HepG2 (cell line): ENCODE measurements around the gene MAPK14. TPM values are rescaled to one million over a fixed set of nuclear protein-coding genes. Genes with fewer than 3 reads are reported as not detected.

ENCODE experiments used
- ATAC-seq: fragments of 200-7000 bp; cut with Tn5 transposase; 3 replicates; pipeline ENCODE4 v1.9.1; 2020; ENCODE audit warnings: mild to moderate bottlenecking, moderate library complexity
- BruUV-seq: library from RNA; stranded (reverse); fragments of 400-500 nt; replicated peaks from 2 replicates; lab custom pipeline; 2021; lab: Mats Ljungman, UMichigan
- CTCF ChIA-PET: fragments of 300-600 bp; formaldehyde crosslinking; extraction: SDS; loops from one replicate; lab custom pipeline; 2021; ENCODE audit warnings: low total read pairs, inconsistent platforms, low intra/inter-chr PET ratio; lab: Yijun Ruan, JAX
- POLR2A ChIA-PET: fragments of 350-600 bp; sonication (Branson Sonifier 250); formaldehyde crosslinking; loops from one replicate; lab custom pipeline; 2020; ENCODE audit warnings: antibody characterized with exemption, inconsistent platforms; lab: Yijun Ruan, JAX
- DNase-seq: peaks from one replicate; pipeline ENCODE4 v3.0.0-alpha.2; 2015; ENCODE audit warnings: low spot score
- FAIRE-seq: peaks from 3 replicates; lab custom pipeline; 2011; peaks lifted over from hg19 to GRCh38; lab: Jason Lieb, UNC
- H2AFZ ChIP-seq: one replicate; pipeline ENCODE4 v1.6.1; 2011; ENCODE audit warnings: low read length, inconsistent platforms
- H3K27ac ChIP-seq: fragments of 300-600 bp; 3 replicates; pipeline ENCODE4 v1.8.0; 2011; ENCODE audit warnings: mixed run types, mild to moderate bottlenecking, mixed read lengths, low read length, inconsistent platforms; ENCODE audit not compliant: insufficient read depth; ENCODE audit errors: extremely low read length
- H3K27me3 ChIP-seq, 2 experiments: fragments of 200-600 bp in 1 of 2; 2 replicates in 1 of 2; 3 replicates in 1 of 2; pipeline versions ENCODE4 v1.6.0 to v1.8.0; 2011; ENCODE audit warnings: low read length in 2 of 2, mild to moderate bottlenecking in 2 of 2, moderate library complexity in 2 of 2, inconsistent platforms in 1 of 2; ENCODE audit not compliant: insufficient read depth in 2 of 2, control insufficient read depth in 1 of 2
- H3K36me3 ChIP-seq, 2 experiments: fragments of 200-600 bp in 1 of 2; replicated peaks in 1 of 2; 2 replicates in 1 of 2; 3 replicates in 1 of 2; pipeline versions ENCODE4 v1.5.1 to v1.8.0; 2011; ENCODE audit warnings: low read length in 2 of 2, inconsistent platforms in 1 of 2; ENCODE audit not compliant: insufficient read depth in 2 of 2, control insufficient read depth in 1 of 2
- H3K4me1 ChIP-seq: 2 replicates; pipeline ENCODE4 v1.5.1; 2012; ENCODE audit warnings: low read length, inconsistent platforms; ENCODE audit not compliant: insufficient read depth
- H3K4me2 ChIP-seq: 2 replicates; pipeline ENCODE4 v1.6.0; 2011; ENCODE audit warnings: low read depth, low read length, inconsistent platforms
- H3K4me3 ChIP-seq, 3 experiments: fragments of 200-600 bp in 1 of 3; sonication (generic), shearing (Covaris generic) in 1 of 3; replicated peaks in 1 of 3; 2 replicates each; pipeline ENCODE4 v1.5.1; 2011 to 2016; ENCODE audit warnings: low read length in 3 of 3, inconsistent platforms in 2 of 3, low read depth in 2 of 3, mild to moderate bottlenecking in 2 of 3, control low read depth in 1 of 3, mixed read lengths in 1 of 3; ENCODE audit not compliant: insufficient read depth in 1 of 3
- H3K79me2 ChIP-seq: one replicate; pipeline ENCODE4 v1.6.1; 2011; ENCODE audit warnings: low read length, inconsistent platforms; ENCODE audit not compliant: insufficient read depth
- H3K9ac ChIP-seq: 2 replicates; pipeline ENCODE4 v1.6.0; 2011; ENCODE audit warnings: mild to moderate bottlenecking, low read depth, low read length, inconsistent platforms; ENCODE audit not compliant: insufficient read depth
- H3K9me3 ChIP-seq: 2 replicates; pipeline ENCODE4 v1.5.1; 2012; ENCODE audit warnings: mild to moderate bottlenecking, low read length
- H4K20me1 ChIP-seq: 2 replicates; pipeline ENCODE4 v1.6.0; 2011; ENCODE audit warnings: inconsistent platforms, mild to moderate bottlenecking, low read length, moderate library complexity; ENCODE audit not compliant: insufficient read depth
- RBM22 ChIP-seq: fragments of 200-400 bp; formaldehyde crosslinking; optimal IDR thresholded peaks from 2 replicates; pipeline ENCODE3; 2017; ENCODE audit warnings: mild to moderate bottlenecking, low read length, moderate library complexity
- TRAFD1 ChIP-seq: sonication (generic); formaldehyde crosslinking; IDR thresholded peaks from 2 replicates; pipeline ENCODE4 v1.5.1; 2020; ENCODE audit warnings: missing genetic modification reagents, mild to moderate bottlenecking, borderline replicate concordance
- ZBTB33 ChIP-seq: sonication (generic); formaldehyde crosslinking; IDR thresholded peaks from 2 replicates; pipeline ENCODE4 v1.4.0; 2020; ENCODE audit warnings: missing genetic modification reagents
- ZNF280B ChIP-seq: sonication (generic); formaldehyde crosslinking; IDR thresholded peaks from 2 replicates; pipeline ENCODE4 v1.5.0; 2020; ENCODE audit warnings: missing genetic modification reagents, mild to moderate bottlenecking, borderline replicate concordance
- ZNF609 ChIP-seq: sonication (generic); formaldehyde crosslinking; IDR thresholded peaks from 2 replicates; pipeline ENCODE4 v1.4.0; 2020; ENCODE audit warnings: mild to moderate bottlenecking, missing genetic modification reagents, borderline replicate concordance
- ZNF746 ChIP-seq: sonication (generic); formaldehyde crosslinking; IDR thresholded peaks from 2 replicates; pipeline ENCODE4 v1.8.0; 2022; ENCODE audit warnings: mild to moderate bottlenecking, missing genetic modification reagents
- ZNF891 ChIP-seq: sonication (generic); formaldehyde crosslinking; IDR thresholded peaks from 2 replicates; pipeline ENCODE4 v1.5.0; 2020; ENCODE audit warnings: mild to moderate bottlenecking, missing genetic modification reagents
- WGBS: methylation state at CpG from one replicate; pipeline ENCODE4 v1.1.6; 2017; ENCODE audit warnings: low lambda C conversion rate; 5-methylcytosine and 5-hydroxymethylcytosine counted together
- in situ Hi-C: cut with HindIII; loops from 2 replicates; pipeline ENCODE4 v1.10.0; 2017; ENCODE audit warnings: low pct_unique_long_range_greater_than_20kb; ENCODE audit not compliant: extremely low pct_ligation_motif_present
- intact Hi-C: fragments of 100-400 bp; cut with micrococcal nuclease; formaldehyde crosslinking; loops from one replicate; pipeline ENCODE4 v1.10.0; 2022; ENCODE audit not compliant: unreplicated experiment
- polyA plus RNA-seq, 8 experiments: library from polyadenylated mRNA; depleted of rRNA in 3 of 8; stranded (reverse) in 7 of 8; unstranded in 1 of 8; fragments of >200 nt; fragmentation: Illumina TruSeq in 4 of 8; extraction: Trizol in 4 of 8; gene quantifications; 2 replicates each; pipeline versions ENCODE4 v1.2.1 to v1.2.3, GENCODE V29; 2011 to 2016; ENCODE audit warnings: low read depth in 4 of 8, missing spikeins in 1 of 8, mixed read lengths in 1 of 8; ENCODE audit not compliant: insufficient read depth in 1 of 8
- total RNA-seq, 5 experiments: library from RNA; depleted of rRNA; stranded (reverse); fragments of >200 nt; fragmentation: Illumina TruSeq; extraction: Trizol; gene quantifications; 2 replicates each; pipeline ENCODE4 v1.2.3, GENCODE V29; 2016; ENCODE audit warnings: low read depth in 1 of 5

The MAPK14 gene
- total and polyA plus RNA-seq, 2 of the 13 experiments (the other 11 are each of a cell fraction or from before 2014, with no cell fraction given): 66.3 to 67.3 TPM

- Histone ChIP-seq H3K9ac (no peak overlapping the region), H3K27me3 (no peaks in the 10 kb centered on the region), H3K79me2 (peaks cover 88% of the 10 kb centered on the region), H3K27ac (no peak overlapping the region), H4K20me1 (peaks cover 16% of the 10 kb centered on the region), H3K4me1 (0 out of 2 replicates have a peak, but pooled peaks cover 6% of the 10 kb centered on the region), H3K36me3 (peaks cover 0 to 47% of the 10 kb centered on the region in 2 experiments; a peak in 3 of 5 replicates), H3K4me2 (no peak overlapping the region), H3K9me3 (no peaks in the 10 kb centered on the region), H2AFZ (no peak overlapping the region), H3K4me3 (no peak overlapping the region)
- BruUV-seq: no TSS peak
- intact Hi-C loops: no loop called here
- in situ Hi-C loops: no loop called here
- TF ChIP-seq ZBTB33: no peak
- peak; percentile 22 for TF ChIP-seq RBM22
- ChIA-PET POLR2A (no interaction called here), CTCF (no interaction called here)
- 95% methylated on average over 2 of the region's 2 CpGs for WGBS
- ATAC-seq: no peak
- FAIRE-seq: no peak
- DNase-seq: no peak
Observed at GRCh38 chr6:36053878-36054277, 26.3 kb downstream of the MAPK14 start.

GRCh38 chr6:36054415-36054814 lies 26.8 kb downstream of the MAPK14 start:
- no peak overlapping the region for H3K4me3 ChIP-seq
- no TSS peak for BruUV-seq
- WGBS: 98% methylated on average over 2 of the region's 2 CpGs
- ChIA-PET POLR2A (no interaction called here), CTCF (no interaction called here)
- 0 out of 2 replicates have a peak, but pooled peaks cover 6% of the 10 kb centered on the region for H3K4me1 ChIP-seq
- no peak overlapping the region for H2AFZ ChIP-seq
- H3K27me3 ChIP-seq: no peaks in the 10 kb centered on the region
- no peak overlapping the region for H3K4me2 ChIP-seq
- H3K9ac ChIP-seq: no peak overlapping the region
- no peak overlapping the region for H3K27ac ChIP-seq
- intact Hi-C loops: no loop called here
- no peak for DNase-seq
- FAIRE-seq: no peak
- in situ Hi-C loops: no loop called here
- H3K36me3 ChIP-seq: peaks cover 1 to 50% of the 10 kb centered on the region in 2 experiments
- H4K20me1 ChIP-seq: peaks cover 14% of the 10 kb centered on the region
- peaks cover 82% of the 10 kb centered on the region for H3K79me2 ChIP-seq
- H3K9me3 ChIP-seq: no peaks in the 10 kb centered on the region
- no peak for ATAC-seq
- no peak for TF ChIP-seq ZNF609
- TF ChIP-seq ZNF280B: no peak
- TF ChIP-seq TRAFD1: no peak
- no peak for TF ChIP-seq ZNF891 (CRISPR knock-in tag)
- TF ChIP-seq ZNF746: no peak
